Neural cell (in vitro differentiated cells): Measurements from ENCODE around the gene NLRP13.

Source experiments
- EP300 ChIP-seq: fragments of 450-650 bp; conservative IDR thresholded peaks from 2 replicates; pipeline ENCODE4 v1.6.1; 2014; ENCODE audit warnings: antibody characterized with exemption, mild to moderate bottlenecking, moderate library complexity; ENCODE audit not compliant: poor library complexity, severe bottlenecking
- EZH2 ChIP-seq: fragments of 200-600, 300-800 bp; shearing (Covaris generic), sonication (generic); IDR thresholded peaks from 2 replicates; pipeline ENCODE4 v1.6.1; 2014; ENCODE audit warnings: antibody characterized with exemption, low read length, borderline replicate concordance, mild to moderate bottlenecking; ENCODE audit not compliant: insufficient read depth, poor library complexity, severe bottlenecking
- MXI1 ChIP-seq: fragments of 450-650 bp; conservative IDR thresholded peaks from 2 replicates; pipeline ENCODE4 v1.6.1; 2014; ENCODE audit warnings: antibody characterized with exemption, mild to moderate bottlenecking; ENCODE audit not compliant: poor library complexity, severe bottlenecking
- POLR2AphosphoS5 ChIP-seq: IDR thresholded peaks from 2 replicates; pipeline ENCODE4 v1.6.1; 2012
- RAD21 ChIP-seq: fragments of 450-650 bp; conservative IDR thresholded peaks from 2 replicates; pipeline ENCODE4 v1.6.1; 2014; ENCODE audit warnings: antibody characterized with exemption, mild to moderate bottlenecking, moderate library complexity
- SMC3 ChIP-seq: fragments of 450-650 bp; conservative IDR thresholded peaks from 2 replicates; pipeline ENCODE4 v1.6.1; 2014; ENCODE audit warnings: antibody characterized with exemption, mild to moderate bottlenecking, moderate library complexity; ENCODE audit not compliant: poor library complexity
- TAF1 ChIP-seq: IDR thresholded peaks from 2 replicates; pipeline ENCODE4 v1.6.1; 2012; ENCODE audit warnings: low read depth
- TF ChIP-seq, protein P1 (sequence below): fragments of 450-650 bp; IDR thresholded peaks from 2 replicates; pipeline ENCODE4 v1.5.1; 2014; ENCODE audit warnings: antibody characterized with exemption, mild to moderate bottlenecking, moderate library complexity; ENCODE audit not compliant: poor library complexity, severe bottlenecking
- TF ChIP-seq, protein P2 (sequence below): IDR thresholded peaks from 2 replicates; pipeline ENCODE4 v1.6.1; 2012; ENCODE audit warnings: borderline replicate concordance

DNA sequence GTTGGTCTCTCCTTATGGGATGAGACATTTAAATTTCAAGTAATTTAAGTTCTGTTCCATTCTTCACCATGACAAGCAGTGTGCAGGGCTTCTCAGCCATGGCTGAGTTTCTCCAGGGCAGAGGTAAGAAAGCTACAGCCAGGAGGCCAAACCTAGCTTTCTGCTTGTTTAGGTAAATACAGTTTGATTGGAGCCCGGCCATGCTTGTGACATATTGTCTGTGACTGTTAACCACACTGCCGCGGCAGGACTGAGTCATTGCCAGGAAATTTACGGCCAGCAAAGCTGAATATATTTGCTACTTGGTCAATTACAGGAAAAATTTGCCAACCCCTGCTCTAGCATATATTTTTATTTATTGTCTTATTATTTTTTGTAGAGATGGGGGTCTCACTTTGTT, 26.2 kb upstream of the NLRP13 start:
- TF ChIP-seq, protein P1, sequence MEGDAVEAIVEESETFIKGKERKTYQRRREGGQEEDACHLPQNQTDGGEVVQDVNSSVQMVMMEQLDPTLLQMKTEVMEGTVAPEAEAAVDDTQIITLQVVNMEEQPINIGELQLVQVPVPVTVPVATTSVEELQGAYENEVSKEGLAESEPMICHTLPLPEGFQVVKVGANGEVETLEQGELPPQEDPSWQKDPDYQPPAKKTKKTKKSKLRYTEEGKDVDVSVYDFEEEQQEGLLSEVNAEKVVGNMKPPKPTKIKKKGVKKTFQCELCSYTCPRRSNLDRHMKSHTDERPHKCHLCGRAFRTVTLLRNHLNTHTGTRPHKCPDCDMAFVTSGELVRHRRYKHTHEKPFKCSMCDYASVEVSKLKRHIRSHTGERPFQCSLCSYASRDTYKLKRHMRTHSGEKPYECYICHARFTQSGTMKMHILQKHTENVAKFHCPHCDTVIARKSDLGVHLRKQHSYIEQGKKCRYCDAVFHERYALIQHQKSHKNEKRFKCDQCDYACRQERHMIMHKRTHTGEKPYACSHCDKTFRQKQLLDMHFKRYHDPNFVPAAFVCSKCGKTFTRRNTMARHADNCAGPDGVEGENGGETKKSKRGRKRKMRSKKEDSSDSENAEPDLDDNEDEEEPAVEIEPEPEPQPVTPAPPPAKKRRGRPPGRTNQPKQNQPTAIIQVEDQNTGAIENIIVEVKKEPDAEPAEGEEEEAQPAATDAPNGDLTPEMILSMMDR = no peak
- TF ChIP-seq MXI1 = no peak
- TF ChIP-seq EZH2 = no peak
- no peak for TF ChIP-seq EP300
- TF ChIP-seq TAF1 = no peak
- no peak for TF ChIP-seq POLR2AphosphoS5
- TF ChIP-seq, protein P2, sequence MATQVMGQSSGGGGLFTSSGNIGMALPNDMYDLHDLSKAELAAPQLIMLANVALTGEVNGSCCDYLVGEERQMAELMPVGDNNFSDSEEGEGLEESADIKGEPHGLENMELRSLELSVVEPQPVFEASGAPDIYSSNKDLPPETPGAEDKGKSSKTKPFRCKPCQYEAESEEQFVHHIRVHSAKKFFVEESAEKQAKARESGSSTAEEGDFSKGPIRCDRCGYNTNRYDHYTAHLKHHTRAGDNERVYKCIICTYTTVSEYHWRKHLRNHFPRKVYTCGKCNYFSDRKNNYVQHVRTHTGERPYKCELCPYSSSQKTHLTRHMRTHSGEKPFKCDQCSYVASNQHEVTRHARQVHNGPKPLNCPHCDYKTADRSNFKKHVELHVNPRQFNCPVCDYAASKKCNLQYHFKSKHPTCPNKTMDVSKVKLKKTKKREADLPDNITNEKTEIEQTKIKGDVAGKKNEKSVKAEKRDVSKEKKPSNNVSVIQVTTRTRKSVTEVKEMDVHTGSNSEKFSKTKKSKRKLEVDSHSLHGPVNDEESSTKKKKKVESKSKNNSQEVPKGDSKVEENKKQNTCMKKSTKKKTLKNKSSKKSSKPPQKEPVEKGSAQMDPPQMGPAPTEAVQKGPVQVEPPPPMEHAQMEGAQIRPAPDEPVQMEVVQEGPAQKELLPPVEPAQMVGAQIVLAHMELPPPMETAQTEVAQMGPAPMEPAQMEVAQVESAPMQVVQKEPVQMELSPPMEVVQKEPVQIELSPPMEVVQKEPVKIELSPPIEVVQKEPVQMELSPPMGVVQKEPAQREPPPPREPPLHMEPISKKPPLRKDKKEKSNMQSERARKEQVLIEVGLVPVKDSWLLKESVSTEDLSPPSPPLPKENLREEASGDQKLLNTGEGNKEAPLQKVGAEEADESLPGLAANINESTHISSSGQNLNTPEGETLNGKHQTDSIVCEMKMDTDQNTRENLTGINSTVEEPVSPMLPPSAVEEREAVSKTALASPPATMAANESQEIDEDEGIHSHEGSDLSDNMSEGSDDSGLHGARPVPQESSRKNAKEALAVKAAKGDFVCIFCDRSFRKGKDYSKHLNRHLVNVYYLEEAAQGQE = no peak
- no peak for TF ChIP-seq RAD21
- no peak for TF ChIP-seq SMC3
